Measurements from ENCODE around the gene OR8G5.

OR8G5 gene

GRCh38 chr11:124294687-124295086 is 38.5 kb downstream of the OR8G5 start:
- no peak for DNase-seq

GRCh38 chr11:124296016-124296415 is 39.8 kb downstream of the OR8G5 start:
- DNase-seq, result no peak

DNA sequence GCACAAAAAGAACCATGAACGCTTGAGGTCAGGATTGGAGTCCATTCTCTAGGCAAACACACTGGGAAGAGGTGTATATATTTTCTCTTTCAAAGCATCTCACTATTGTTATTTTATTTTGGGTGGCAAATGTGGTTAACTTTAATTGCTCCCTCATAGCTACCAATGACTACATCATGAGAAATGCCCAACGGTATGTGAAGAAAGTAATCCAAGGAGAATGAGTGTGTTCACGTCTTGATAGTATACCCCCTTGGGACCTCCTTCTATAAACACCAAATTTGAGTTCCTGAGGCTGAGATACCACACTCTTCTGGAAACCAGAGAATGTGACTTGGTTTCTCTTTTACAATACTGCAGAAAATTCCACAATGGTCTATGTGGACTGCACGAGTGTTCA is 41.7 kb downstream of the OR8G5 start:
- no peak for DNase-seq

DNA sequence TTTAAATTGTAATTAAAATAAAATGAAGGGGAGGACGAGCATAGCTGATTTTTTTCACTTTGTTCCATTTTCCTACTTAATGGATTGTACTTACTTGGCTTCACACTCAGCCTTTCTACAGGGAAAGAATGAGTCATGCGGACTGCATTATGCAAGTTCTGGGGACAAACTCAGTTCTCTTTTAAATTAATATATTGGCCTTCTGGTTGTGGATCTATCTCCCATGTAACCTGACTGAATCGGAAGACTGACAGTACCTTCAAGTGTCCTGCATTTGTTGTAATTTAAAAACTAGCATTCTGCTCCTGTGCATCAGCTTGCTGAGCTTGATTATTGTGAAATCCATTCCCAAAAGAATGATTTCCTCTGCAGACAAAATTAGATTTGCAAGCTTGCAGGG is 45.4 kb downstream of the OR8G5 start:
- DNase-seq, result no peak

DNA sequence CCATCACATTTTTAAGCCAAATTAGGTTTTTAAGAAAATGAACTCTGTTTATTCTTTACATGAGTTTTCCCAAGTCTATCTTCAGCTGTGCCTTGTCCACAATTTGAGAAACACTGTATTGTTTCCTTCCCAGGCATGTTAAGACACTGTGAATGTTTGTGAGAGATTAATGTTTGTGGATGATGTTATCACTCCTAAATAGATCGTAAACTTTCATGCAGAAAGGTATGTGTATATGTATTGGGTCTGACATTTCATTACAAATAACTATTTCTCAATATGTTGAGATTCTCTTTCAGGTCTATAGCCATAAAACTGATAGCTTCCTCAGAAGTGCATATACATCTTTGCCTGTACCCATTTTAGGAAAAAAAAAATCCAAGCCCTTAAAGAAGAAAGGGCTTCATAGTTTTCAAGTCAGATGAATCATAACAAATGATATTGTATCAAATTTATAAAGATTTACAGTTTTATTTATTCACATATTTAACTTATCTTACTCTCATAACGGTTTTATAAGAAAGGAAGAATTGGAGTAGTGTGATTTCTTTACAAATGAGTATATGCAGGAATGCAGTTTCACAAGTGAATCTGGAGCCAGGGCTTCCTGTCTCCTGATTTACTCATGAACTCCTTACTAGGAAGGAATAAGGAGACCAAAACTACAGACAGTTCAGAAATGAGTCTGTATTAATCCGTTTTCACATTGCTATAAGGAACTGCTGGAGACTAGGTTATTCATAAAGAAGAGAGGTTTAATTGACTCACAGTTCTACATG is 46.4 kb downstream of the OR8G5 start:
- DNase-seq, result no peak

- no peak for DNase-seq
Observed at GRCh38 chr11:124307093-124307492, 50.9 kb downstream of the OR8G5 start.

DNA sequence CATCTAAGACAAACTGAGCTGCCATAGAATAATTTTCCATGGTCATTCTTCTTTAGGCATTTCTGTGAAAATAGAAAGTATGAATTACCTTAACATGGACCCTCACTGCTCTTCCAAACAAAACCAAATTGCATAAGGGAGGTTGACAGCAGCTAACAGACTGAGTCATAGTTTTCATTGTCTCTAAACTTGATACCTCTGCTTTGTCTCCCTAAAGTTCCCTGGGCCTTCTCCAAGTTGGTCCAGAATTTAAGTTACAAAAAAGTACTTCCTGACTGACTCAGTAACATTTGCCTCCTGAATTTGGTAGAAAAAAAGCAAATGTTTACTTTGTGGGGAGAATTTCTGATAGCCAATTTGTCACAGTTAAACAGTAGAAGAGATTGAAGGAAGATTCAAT is 54.5 kb downstream of the OR8G5 start:
- no peak for DNase-seq

- no peak for DNase-seq
Observed at GRCh38 chr11:124311269-124311668, 55.1 kb downstream of the OR8G5 start.

GRCh38 chr11:124311670-124312069 is 55.5 kb downstream of the OR8G5 start:
- DNase-seq, result no peak

DNA sequence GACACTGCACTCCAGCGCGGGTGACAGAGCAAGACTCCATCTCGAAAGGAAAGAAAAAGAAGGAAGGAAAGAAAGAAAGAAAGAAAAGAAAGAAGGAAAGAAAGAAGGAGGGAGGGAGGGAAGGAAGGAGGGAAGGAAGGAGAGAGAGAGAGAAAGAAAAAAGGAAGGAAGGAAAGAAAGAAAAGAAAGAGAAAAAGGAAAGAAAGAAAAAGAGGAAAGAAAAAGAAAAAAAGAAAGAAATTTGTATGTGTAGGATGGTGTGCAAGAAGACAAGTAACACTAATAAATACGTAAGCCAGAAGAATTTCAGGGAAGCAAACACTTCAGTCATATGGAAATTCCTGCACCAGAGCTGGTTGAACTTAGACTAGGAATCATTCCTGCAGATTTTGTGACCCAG is 57.0 kb downstream of the OR8G5 start:
- DNase-seq, result no peak

DNA sequence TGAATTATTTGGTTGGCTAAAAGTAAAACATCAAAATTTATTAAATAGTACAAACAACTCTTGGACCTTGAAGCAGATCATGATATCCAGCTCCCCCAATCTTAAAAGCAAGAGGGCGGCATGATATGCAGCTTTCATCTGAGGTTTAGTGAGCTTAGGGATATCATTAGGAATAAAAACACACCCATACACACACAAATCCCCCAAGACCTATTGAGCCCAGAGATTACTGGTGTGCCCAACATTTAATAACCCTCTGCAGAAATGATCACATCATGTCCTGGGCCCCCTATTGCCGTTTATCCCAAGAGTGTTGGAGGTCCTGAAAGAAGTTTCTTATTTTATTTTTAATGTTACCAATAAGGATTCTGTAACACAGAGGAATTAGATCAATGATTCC is 57.7 kb downstream of the OR8G5 start, which contains the start of gene OR8D1:
Gene OR8D1 (minus strand): TSS at position 101 of the 400 bp plus-strand sequence. CDS start 3,183 bp downstream, outside the sequence.
- DNase-seq, result no peak

DNA sequence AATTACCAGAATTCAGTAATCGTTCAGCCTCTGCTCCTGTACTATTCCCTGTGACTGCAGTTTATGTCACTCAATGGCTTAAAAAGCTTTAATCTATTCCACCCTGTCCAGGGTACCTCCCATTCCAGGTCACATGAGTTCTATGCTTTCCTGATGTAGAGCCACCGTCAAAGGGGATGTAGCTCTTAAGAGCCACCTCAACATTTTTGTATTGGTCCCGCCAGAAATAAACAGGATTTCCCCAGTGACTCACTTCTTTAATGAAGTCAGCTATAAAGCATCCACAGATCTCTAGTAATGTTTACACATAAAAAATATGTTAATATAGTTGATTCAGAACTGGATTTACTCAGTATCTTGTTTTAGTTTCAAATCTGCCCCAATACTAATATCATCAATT is 58.9 kb downstream of the OR8G5 start:
- DNase-seq, result no peak
